ENCODE results near the gene AKAP8L. TPM values are rescaled to one million over a fixed set of nuclear protein-coding genes. Genes with fewer than 3 reads are reported as not detected.

The AKAP8L gene
- total and polyA plus RNA-seq, 10 of the 15 experiments (the other 5 are each of a cell fraction or from before 2014, with no cell fraction given) = 0.66 to 64.3 (median 40.0) TPM

- TF ChIP-seq USF2 (IDR thresholded peaks at IDR 0.05; ENCODE audit: borderline replicate concordance, low read depth, low read length) (no peak), SMAD5 (IDR thresholded peaks at IDR 0.05; ENCODE audit: low read depth) (no peak), NKRF (conservative IDR thresholded peaks at IDR 0.05) (no peak), E2F8 (IDR thresholded peaks at IDR 0.05; ENCODE audit: low read depth, partially characterized antibody) (no peak), RFX5 (IDR thresholded peaks at IDR 0.05; ENCODE audit: low read depth, low read length) (no peak), ATF3 (IDR thresholded peaks at IDR 0.05; ENCODE audit: borderline replicate concordance, extremely low read depth, low read depth, low read length) (no peak)
Measured at GRCh38 chr19:15427350-15427700, 8.5 kb upstream of the AKAP8L start (continued).
